Endothelial cell of umbilical vein (primary cell): Measurements from ENCODE around the gene PDS5B. TPM values are rescaled to one million over a fixed set of nuclear protein-coding genes. Genes with fewer than 3 reads are reported as not detected.

Source experiments
- BruUV-seq: library from RNA; stranded (reverse); fragments of 400-500 nt; replicated peaks from 2 replicates; lab custom pipeline; 2021; lab: Mats Ljungman, UMichigan
- CTCF ChIA-PET: fragments of 300-600, 350-600 bp; sonication (Branson Sonifier 250); formaldehyde crosslinking; loops from one replicate; lab custom pipeline; 2021; ENCODE audit warnings: antibody characterized with exemption, inconsistent platforms; lab: Charles Lee
- POLR2A ChIA-PET: fragments of 300-600, 350-600 bp; sonication (Branson Sonifier 250); formaldehyde crosslinking; loops from one replicate; lab custom pipeline; 2021; ENCODE audit warnings: antibody characterized with exemption, inconsistent platforms; lab: Charles Lee
- DNase-seq: peaks from one replicate; pipeline ENCODE4 v3.0.0-alpha.2; 2011; ENCODE audit warnings: low read depth, low spot score
- FAIRE-seq: peaks from 2 replicates; lab custom pipeline; 2011; peaks lifted over from hg19 to GRCh38; lab: Jason Lieb, UNC
- H2AFZ ChIP-seq: 2 replicates; pipeline ENCODE4 v1.6.0; 2012; ENCODE audit warnings: low read depth, low read length, control low read depth, inconsistent platforms
- H3K27ac ChIP-seq: 2 replicates; pipeline ENCODE4 v1.5.1; 2011; ENCODE audit warnings: low read depth, mild to moderate bottlenecking, control low read depth, low read length, moderate library complexity; ENCODE audit not compliant: insufficient read depth
- H3K27me3 ChIP-seq, 2 experiments: 2 replicates each; pipeline versions ENCODE4 v1.6.0 to v1.6.1; 2011; ENCODE audit warnings: low read length in 2 of 2, mixed read lengths in 1 of 2; ENCODE audit not compliant: control insufficient read depth in 2 of 2, insufficient read depth in 2 of 2
- H3K36me3 ChIP-seq, 2 experiments: 2 replicates in 1 of 2; 3 replicates in 1 of 2; pipeline ENCODE4 v1.5.1; 2011; ENCODE audit warnings: low read length in 2 of 2, mild to moderate bottlenecking in 1 of 2, moderate library complexity in 1 of 2; ENCODE audit not compliant: control insufficient read depth in 2 of 2, insufficient read depth in 2 of 2; ENCODE audit errors: extremely low read depth in 1 of 2
- H3K4me1 ChIP-seq: 3 replicates; pipeline ENCODE4 v1.5.1; 2011; ENCODE audit warnings: mild to moderate bottlenecking, low read length; ENCODE audit not compliant: control insufficient read depth, insufficient read depth; ENCODE audit errors: extremely low read depth
- H3K4me2 ChIP-seq: 2 replicates; pipeline ENCODE4 v1.6.1; 2011; ENCODE audit warnings: low read length, control low read depth, mixed read lengths; ENCODE audit not compliant: insufficient read depth
- H3K4me3 ChIP-seq, 3 experiments: fragments of 200-600 bp in 1 of 3; sonication (generic), shearing (Covaris generic) in 1 of 3; replicated peaks in 1 of 3; 2 replicates each; pipeline ENCODE4 v1.5.1; 2011 to 2016; ENCODE audit warnings: control low read depth in 3 of 3, low read length in 3 of 3, mild to moderate bottlenecking in 2 of 3, inconsistent platforms in 1 of 3, low read depth in 1 of 3, moderate library complexity in 1 of 3; ENCODE audit not compliant: insufficient read depth in 1 of 3
- H3K79me2 ChIP-seq: 2 replicates; pipeline ENCODE4 v1.6.0; 2012; ENCODE audit warnings: low read length, inconsistent platforms; ENCODE audit not compliant: control insufficient read depth, insufficient read depth
- H3K9ac ChIP-seq: replicated peaks from 2 replicates; pipeline ENCODE3; 2011; ENCODE audit warnings: low read length, control low read depth; ENCODE audit not compliant: insufficient read depth; ENCODE audit errors: extremely low read depth
- H3K9me1 ChIP-seq: replicated peaks from 3 replicates; pipeline ENCODE4 v1.6.0; 2011; ENCODE audit warnings: mild to moderate bottlenecking, low read length; ENCODE audit not compliant: control insufficient read depth, insufficient read depth; ENCODE audit errors: extremely low read depth
- H3K9me3 ChIP-seq: replicated peaks from 2 replicates; pipeline ENCODE4 v1.5.1; 2012; ENCODE audit warnings: low read length, inconsistent platforms; ENCODE audit not compliant: control insufficient read depth, insufficient read depth
- H4K20me1 ChIP-seq: replicated peaks from 2 replicates; pipeline ENCODE3; 2011; ENCODE audit warnings: mild to moderate bottlenecking, low read length; ENCODE audit not compliant: control insufficient read depth, insufficient read depth; ENCODE audit errors: extremely low read depth
- EZH2 ChIP-seq: IDR thresholded peaks from 2 replicates; pipeline ENCODE4 v1.6.1; 2012; ENCODE audit warnings: borderline replicate concordance, low read depth, mild to moderate bottlenecking, moderate library complexity, low read length, inconsistent platforms; ENCODE audit not compliant: severe bottlenecking
- FOS ChIP-seq: IDR thresholded peaks from 2 replicates; pipeline ENCODE4 v1.6.1; 2011; ENCODE audit warnings: mild to moderate bottlenecking, low read length, moderate library complexity, borderline replicate concordance; ENCODE audit not compliant: insufficient read depth
- JUN ChIP-seq: IDR thresholded peaks from 2 replicates; pipeline ENCODE4 v1.6.1; 2011; ENCODE audit warnings: borderline replicate concordance, low read depth; ENCODE audit not compliant: insufficient read length, insufficient read depth
- MYC ChIP-seq: IDR thresholded peaks from one replicate; pipeline ENCODE4 v1.6.1; 2011; ENCODE audit warnings: mild to moderate bottlenecking, low read depth, low read length
- POLR2A ChIP-seq: IDR thresholded peaks from 2 replicates; pipeline ENCODE4 v1.6.1; 2012; ENCODE audit warnings: low read depth, mild to moderate bottlenecking, control low read depth, low read length
- dilution Hi-C: fragments of 300-500 bp; cut with MboI; formaldehyde crosslinking; loops from one replicate; pipeline ENCODE4 v1.15.0; 2019; ENCODE audit warnings: low sequenced_read_pairs; ENCODE audit not compliant: extremely low pct_ligation_motif_present
- intact Hi-C: fragments of 100-400 bp; cut with micrococcal nuclease; formaldehyde crosslinking; loops from one replicate; pipeline ENCODE4 v1.10.0; 2022
- polyA plus RNA-seq, 4 experiments: library from polyadenylated mRNA; depleted of rRNA in 3 of 4; stranded (reverse) in 3 of 4; unstranded in 1 of 4; fragments of >200 nt; gene quantifications; 2 replicates each; pipeline versions ENCODE4 v1.2.1 to v1.2.3, GENCODE V29; 2011 to 2012; ENCODE audit warnings: missing spikeins in 1 of 4
- total RNA-seq: library from RNA; stranded (reverse); gene quantifications from 2 replicates; pipeline ENCODE4 v1.2.3, GENCODE V29; 2021
- TF ChIP-seq, protein P1 (sequence below): IDR thresholded peaks from 2 replicates; pipeline ENCODE4 v1.6.1; 2011; ENCODE audit not compliant: insufficient read depth, insufficient read length
- TF ChIP-seq, protein P2 (sequence below), 2 donors: IDR thresholded peaks; 1 replicate in 1 of 2; 2 replicates in 1 of 2; pipeline ENCODE4 v1.5.1; 2011; ENCODE audit warnings: low read length in 2 of 2, mild to moderate bottlenecking in 2 of 2, moderate library complexity in 2 of 2, control low read depth in 1 of 2, inconsistent platforms in 1 of 2, low read depth in 1 of 2; ENCODE audit not compliant: insufficient read depth in 1 of 2; ENCODE audit errors: extremely low read depth in 1 of 2

Gene PDS5B
- total and polyA plus RNA-seq, 2 donors (not counting 3 experiments of a cell fraction or from before 2014, with no cell fraction given) = 3.9 to 40.3 TPM

DNA sequence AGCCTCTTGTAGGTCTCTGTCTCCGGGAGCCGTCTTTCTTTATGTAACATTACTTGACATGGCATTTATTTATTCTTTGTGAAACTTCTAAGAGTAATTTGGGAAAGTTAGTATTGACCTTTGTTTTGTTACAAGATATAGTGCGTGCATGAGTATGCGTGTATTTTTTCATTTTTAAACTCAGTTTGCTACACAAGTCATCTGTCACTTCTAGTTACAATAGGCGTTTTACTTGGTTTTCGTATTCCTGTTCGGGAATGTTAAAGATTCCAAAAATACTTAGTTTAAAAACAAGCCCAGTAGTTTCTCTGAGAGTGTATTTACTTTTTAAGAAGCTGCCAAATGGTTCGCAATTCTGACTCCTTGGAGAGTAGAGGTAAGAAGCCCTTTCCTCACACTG lies 3.2 kb downstream of the PDS5B start:
- ChIA-PET CTCF (interaction anchor here (1.9 to 5.0 kb wide), 3 partner anchors 9 to 51 kb away, joined by 7 to 70 read pairs (median 27); no protein-coding TSS in a partner anchor), POLR2A (interaction anchor here (1.3 kb wide), 1 partner anchor 50 kb away, joined by 4 read pairs; no protein-coding TSS in a partner anchor)
- Histone ChIP-seq H3K4me3 (no peak overlapping the region), H3K9ac (no peak overlapping the region), H3K27me3 (no peaks in the 10 kb centered on the region), H3K9me3 (no peaks in the 10 kb centered on the region), H3K4me1 (peaks cover 25% of the 10 kb centered on the region), H4K20me1 (peaks cover 3% of the 10 kb centered on the region), H3K27ac (no peak overlapping the region), H3K4me2 (no peak overlapping the region), H3K36me3 (no peaks in the 10 kb centered on the region), H3K79me2 (peaks cover 72% of the 10 kb centered on the region), H3K9me1 (no peaks in the 10 kb centered on the region), H2AFZ (no peak overlapping the region)
- no peak for DNase-seq
- dilution Hi-C loops = no loop called here
- BruUV-seq = no TSS peak
- intact Hi-C loops = loop anchor here (5.0 to 10.0 kb wide), 4 partner anchors 148 to 595 kb away; partner anchors contain the start of genes BRCA2 and ZAR1L
- FAIRE-seq = no peak
- TF ChIP-seq JUN = no peak
- no peak for TF ChIP-seq EZH2
- no peak for TF ChIP-seq FOS
- TF ChIP-seq POLR2A = no peak
- TF ChIP-seq, protein P1, sequence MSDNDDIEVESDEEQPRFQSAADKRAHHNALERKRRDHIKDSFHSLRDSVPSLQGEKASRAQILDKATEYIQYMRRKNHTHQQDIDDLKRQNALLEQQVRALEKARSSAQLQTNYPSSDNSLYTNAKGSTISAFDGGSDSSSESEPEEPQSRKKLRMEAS = no peak
- TF ChIP-seq, protein P2, sequence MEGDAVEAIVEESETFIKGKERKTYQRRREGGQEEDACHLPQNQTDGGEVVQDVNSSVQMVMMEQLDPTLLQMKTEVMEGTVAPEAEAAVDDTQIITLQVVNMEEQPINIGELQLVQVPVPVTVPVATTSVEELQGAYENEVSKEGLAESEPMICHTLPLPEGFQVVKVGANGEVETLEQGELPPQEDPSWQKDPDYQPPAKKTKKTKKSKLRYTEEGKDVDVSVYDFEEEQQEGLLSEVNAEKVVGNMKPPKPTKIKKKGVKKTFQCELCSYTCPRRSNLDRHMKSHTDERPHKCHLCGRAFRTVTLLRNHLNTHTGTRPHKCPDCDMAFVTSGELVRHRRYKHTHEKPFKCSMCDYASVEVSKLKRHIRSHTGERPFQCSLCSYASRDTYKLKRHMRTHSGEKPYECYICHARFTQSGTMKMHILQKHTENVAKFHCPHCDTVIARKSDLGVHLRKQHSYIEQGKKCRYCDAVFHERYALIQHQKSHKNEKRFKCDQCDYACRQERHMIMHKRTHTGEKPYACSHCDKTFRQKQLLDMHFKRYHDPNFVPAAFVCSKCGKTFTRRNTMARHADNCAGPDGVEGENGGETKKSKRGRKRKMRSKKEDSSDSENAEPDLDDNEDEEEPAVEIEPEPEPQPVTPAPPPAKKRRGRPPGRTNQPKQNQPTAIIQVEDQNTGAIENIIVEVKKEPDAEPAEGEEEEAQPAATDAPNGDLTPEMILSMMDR (IDR thresholded peaks at IDR 0.05; ENCODE audit: extremely low read depth in 1 of 2, insufficient read depth in 1 of 2, low read depth in 1 of 2, low read length in 2 of 2) = no peak
- TF ChIP-seq MYC = no peak
